GM23338 (cell line): Measurements from ENCODE around the gene GALR2. TPM values are rescaled to one million over a fixed set of nuclear protein-coding genes. Genes with fewer than 3 reads are reported as not detected.

ENCODE experiments used
- ATAC-seq: fragments of 200-7000 bp; cut with Tn5 transposase; 3 replicates; pipeline ENCODE4 v1.9.1; 2020
- DNase-seq: peaks from one replicate; pipeline ENCODE4 v3.0.0-alpha.2; 2015; ENCODE audit warnings: low spot score
- H2AFZ ChIP-seq: fragments of 200-600 bp; sonication (generic); 2 replicates; pipeline ENCODE4 v1.8.0; 2016; ENCODE audit warnings: antibody characterized with exemption, mild to moderate bottlenecking, moderate library complexity
- H3F3A ChIP-seq: fragments of 200-600 bp; sonication (generic); replicated peaks from 2 replicates; pipeline ENCODE4 v1.8.0; 2017; ENCODE audit warnings: antibody characterized with exemption, mixed run types, low read depth
- H3K27ac ChIP-seq: fragments of 200-600 bp; sonication (generic); 2 replicates; pipeline ENCODE4 v1.6.1; 2016; ENCODE audit warnings: low read depth
- H3K27me3 ChIP-seq: fragments of 200-600 bp; sonication (generic); 2 replicates; pipeline ENCODE4 v1.8.0; 2016; ENCODE audit warnings: mild to moderate bottlenecking, mixed run types, moderate library complexity; ENCODE audit not compliant: insufficient read depth
- H3K36me3 ChIP-seq: fragments of 200-600 bp; sonication (generic); 2 replicates; pipeline ENCODE4 v1.8.0; 2016; ENCODE audit warnings: mild to moderate bottlenecking; ENCODE audit not compliant: insufficient read depth
- H3K4me1 ChIP-seq: fragments of 200-600 bp; sonication (generic); 2 replicates; pipeline ENCODE4 v1.8.0; 2016; ENCODE audit warnings: mild to moderate bottlenecking, moderate library complexity; ENCODE audit not compliant: insufficient read depth
- H3K4me2 ChIP-seq: fragments of 200-600 bp; sonication (generic); 2 replicates; pipeline ENCODE4 v1.7.1; 2017; ENCODE audit warnings: mixed run types
- H3K4me3 ChIP-seq: fragments of 200-600 bp; sonication (generic); 2 replicates; pipeline ENCODE4 v1.6.1; 2016; ENCODE audit warnings: mixed run types
- H3K79me2 ChIP-seq: fragments of 200-600 bp; sonication (generic); replicated peaks from 2 replicates; pipeline ENCODE4 v1.8.0; 2017; ENCODE audit warnings: mild to moderate bottlenecking; ENCODE audit not compliant: insufficient read depth
- H3K9me2 ChIP-seq: fragments of 200-600 bp; sonication (generic); 2 replicates; pipeline ENCODE4 v1.8.0; 2017; ENCODE audit not compliant: insufficient read depth
- H4K20me1 ChIP-seq: fragments of 200-600 bp; sonication (generic); replicated peaks from 2 replicates; pipeline ENCODE4 v1.8.0; 2017; ENCODE audit warnings: mild to moderate bottlenecking; ENCODE audit not compliant: insufficient read depth
- H3K27ac Mint-ChIP-seq: 2 replicates; pipeline ENCODE4 v1.8.0; 2020; ENCODE audit warnings: inconsistent platforms, mild to moderate bottlenecking, moderate library complexity, mixed read lengths
- H3K27me3 Mint-ChIP-seq: 3 replicates; pipeline ENCODE4 v1.8.0; 2022; ENCODE audit warnings: low read depth, mild to moderate bottlenecking, moderate library complexity, mixed read lengths, inconsistent platforms; ENCODE audit not compliant: insufficient read depth, poor library complexity
- H3K36me3 Mint-ChIP-seq: 3 replicates; pipeline ENCODE4 v1.8.0; 2021; ENCODE audit warnings: low read depth, mild to moderate bottlenecking, inconsistent platforms, moderate library complexity, mixed read lengths
- H3K4me1 Mint-ChIP-seq: 3 replicates; pipeline ENCODE4 v1.8.0; 2020; ENCODE audit warnings: mild to moderate bottlenecking, inconsistent platforms, mixed read lengths
- H3K4me3 Mint-ChIP-seq: 3 replicates; pipeline ENCODE4 v1.8.0; 2021; ENCODE audit warnings: moderate library complexity, mild to moderate bottlenecking, inconsistent platforms, mixed read lengths
- H3K9me3 Mint-ChIP-seq: 3 replicates; pipeline ENCODE4 v1.8.0; 2020; ENCODE audit warnings: moderate library complexity, mild to moderate bottlenecking, inconsistent platforms, mixed read lengths
- CREB1 ChIP-seq: fragments of 250-450 bp; sonication (Bioruptor Pico); IDR thresholded peaks from 2 replicates; pipeline ENCODE4 v1.5.0; 2020; ENCODE audit warnings: low read depth, mild to moderate bottlenecking, moderate library complexity
- CTCF ChIP-seq, 2 experiments: fragments of 200-600 bp in 1 of 2; sonication (generic) in 1 of 2; conservative IDR thresholded peaks; 2 replicates each; pipeline versions ENCODE4 v1.5.1 to v1.6.1; 2016 to 2017; ENCODE audit warnings: antibody characterized with exemption in 2 of 2, low read depth in 2 of 2, mild to moderate bottlenecking in 2 of 2, moderate library complexity in 1 of 2
- ETS1 ChIP-seq: IDR thresholded peaks from 2 replicates; pipeline ENCODE4 v1.6.1; 2016; ENCODE audit warnings: antibody characterized with exemption
- EZH2phosphoT487 ChIP-seq: fragments of 200-600 bp; sonication (generic); IDR thresholded peaks from one replicate; pipeline ENCODE4 v1.8.1; 2018; ENCODE audit warnings: antibody characterized with exemption; ENCODE audit not compliant: unreplicated experiment
- NANOG ChIP-seq: IDR thresholded peaks from 2 replicates; pipeline ENCODE4 v1.6.1; 2016; ENCODE audit warnings: antibody characterized with exemption, borderline replicate concordance
- POLR2AphosphoS5 ChIP-seq: IDR thresholded peaks from 2 replicates; pipeline ENCODE4 v1.6.1; 2016; ENCODE audit warnings: antibody characterized with exemption, low read depth
- STAT1 ChIP-seq: IDR thresholded peaks from one replicate; pipeline ENCODE4 v1.6.1; 2016; ENCODE audit warnings: antibody characterized with exemption; ENCODE audit not compliant: unreplicated experiment
- ZNF114 ChIP-seq: fragments of 250-450 bp; sonication (Bioruptor Pico); IDR thresholded peaks from 2 replicates; pipeline ENCODE4 v1.5.0; 2020; ENCODE audit warnings: mild to moderate bottlenecking, moderate library complexity
- ZNF331 ChIP-seq: fragments of 250-450 bp; sonication (Bioruptor Pico); IDR thresholded peaks from 2 replicates; pipeline ENCODE4 v1.5.0; 2020; ENCODE audit warnings: low read depth, mild to moderate bottlenecking, moderate library complexity
- polyA plus RNA-seq: library from polyadenylated mRNA; unstranded; fragments of >200 nt; fragmentation: Nextera tagmentation; extraction: Ambion mirVana; gene quantifications from 2 replicates; pipeline ENCODE4 v1.2.1, GENCODE V29; 2016
- total RNA-seq: library from RNA; depleted of rRNA; stranded (reverse); fragments of >200 nt; shearing (Covaris generic); gene quantifications from 2 replicates; pipeline ENCODE4 v1.2.3, GENCODE V29; 2014

Gene GALR2
- total and polyA plus RNA-seq, 2 experiments from 2014 or later, result 0.50 to 2.2 TPM

DNA sequence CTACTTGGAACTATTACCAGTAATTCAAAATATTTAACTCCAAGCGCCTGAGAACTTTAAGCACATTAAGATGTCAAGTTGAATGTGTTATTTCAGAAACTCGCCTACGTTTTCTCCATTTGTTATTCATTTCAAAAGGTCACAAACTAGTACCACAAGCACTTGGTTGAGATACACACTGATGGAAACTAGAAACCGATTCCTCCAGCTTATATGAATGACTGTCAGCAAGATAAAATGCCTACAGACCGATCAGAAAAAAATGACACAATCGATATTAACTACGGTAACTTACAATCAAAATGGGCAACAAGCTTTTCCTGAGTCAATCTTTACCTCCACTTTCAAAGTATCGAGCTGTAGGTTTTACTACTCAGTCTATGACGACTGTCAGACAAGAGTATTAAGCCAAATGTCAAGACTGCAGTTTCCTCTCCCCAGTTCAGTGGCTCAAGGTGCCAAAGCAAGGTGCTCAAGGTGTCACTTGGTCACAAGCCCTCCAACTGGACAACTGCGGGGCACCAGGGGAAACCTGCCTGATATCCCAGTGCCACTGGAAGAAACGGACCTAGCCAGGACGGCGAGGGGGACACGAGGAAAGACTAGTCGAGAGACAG, 2.9 kb upstream of the GALR2 start:
- Mint-ChIP-seq H3K4me1 (peaks cover 24% of the 10 kb centered on the region; the same call in 2 of the 3 replicates), H3K9me3 (no peaks in the 10 kb centered on the region; the same call in 1 of the 3 replicates), H3K27ac (peak overlapping the region; percentile 78), H3K36me3 (peaks cover 16% of the 10 kb centered on the region), H3K4me3 (peak overlapping the region; percentile 98), H3K27me3 (peaks cover 40% of the 10 kb centered on the region)
- H3K4me2 ChIP-seq, result peak overlapping the region; percentile 97
- peaks cover 38% of the 10 kb centered on the region for H3K27me3 ChIP-seq
- peak overlapping the region; percentile 81 for H3K4me3 ChIP-seq
- DNase-seq, result no peak
- H2AFZ ChIP-seq, result peak overlapping the region; percentile 99
- ATAC-seq, result no peak
- H3K79me2 ChIP-seq, result peaks cover 44% of the 10 kb centered on the region
- peak overlapping the region; percentile 72; the same call in 1 of the 2 replicates for H3K27ac ChIP-seq
- H3F3A ChIP-seq, result peaks cover 23% of the 10 kb centered on the region
- peaks cover 24% of the 10 kb centered on the region for H3K4me1 ChIP-seq
- H3K36me3 ChIP-seq, result peaks cover 10% of the 10 kb centered on the region; the same call in 1 of the 2 replicates
- H4K20me1 ChIP-seq, result peaks cover 17% of the 10 kb centered on the region
- H3K9me2 ChIP-seq, result no peaks in the 10 kb centered on the region
- no peak for TF ChIP-seq NANOG
- no peak for TF ChIP-seq ZNF331
- TF ChIP-seq POLR2AphosphoS5, result no peak
- no peak for TF ChIP-seq CTCF (conservative IDR thresholded peaks at IDR 0.05; ENCODE audit: low read depth in 2 of 2)
- no peak for TF ChIP-seq STAT1
- no peak for TF ChIP-seq EZH2phosphoT487

- peak within 1 kb of the TSS; percentile 99 for H2AFZ ChIP-seq
- DNase-seq (peak; percentile 94), ATAC-seq (peak; percentile 79)
- peaks cover 24% of the 10 kb centered on the region for H3F3A ChIP-seq
- peaks cover 45% of the 10 kb centered on the region for H3K27me3 ChIP-seq
- peak within 1 kb of the TSS; percentile 98 for H3K4me3 Mint-ChIP-seq
- TF ChIP-seq POLR2AphosphoS5, result peak; percentile 87
- TF ChIP-seq CREB1 (CRISPR knock-in tag), result peak; percentile 5; the same call in 1 of the 2 replicates
- peak; percentile 57; the same call in 1 of the 2 replicates for TF ChIP-seq ETS1
- TF ChIP-seq ZNF114 (CRISPR knock-in tag), result no peak
- H3K4me1 Mint-ChIP-seq, result peaks cover 30% of the 10 kb centered on the region
- peaks cover 28% of the 10 kb centered on the region for H3K4me1 ChIP-seq
- no peaks in the 10 kb centered on the region for H3K9me2 ChIP-seq
- H4K20me1 ChIP-seq, result peaks cover 17% of the 10 kb centered on the region
- peaks cover 44% of the 10 kb centered on the region for H3K79me2 ChIP-seq
- H3K27me3 Mint-ChIP-seq, result peaks cover 46% of the 10 kb centered on the region
- H3K27ac Mint-ChIP-seq, result peak within 1 kb of the TSS; percentile 78
- peak within 1 kb of the TSS; percentile 81 for H3K4me3 ChIP-seq
- H3K36me3 Mint-ChIP-seq, result peaks cover 11% of the 10 kb centered on the region; the same call in 2 of the 3 replicates
- peak within 1 kb of the TSS; percentile 97 for H3K4me2 ChIP-seq
- H3K9me3 Mint-ChIP-seq, result no peaks in the 10 kb centered on the region; the same call in 1 of the 3 replicates
- peak within 1 kb of the TSS; percentile 72; the same call in 1 of the 2 replicates for H3K27ac ChIP-seq
- H3K36me3 ChIP-seq, result peaks cover 6% of the 10 kb centered on the region; the same call in 1 of the 2 replicates
These were observed 2.3 kb upstream of the GALR2 start, which contains the start of gene SRP68 for GRCh38 chr17:76072148-76072858. TSS of gene SRP68 (minus strand) at chr17:76072517. CDS start at chr17:76072491, 26 bp downstream.
